NCI-H1105 (cell line): ENCODE data around the gene RALGPS1.

Experiments used
- DNase-seq: peaks from one replicate; lab custom pipeline; 2025; lab: John Stamatoyannopoulos, UW

Gene RALGPS1

DNA sequence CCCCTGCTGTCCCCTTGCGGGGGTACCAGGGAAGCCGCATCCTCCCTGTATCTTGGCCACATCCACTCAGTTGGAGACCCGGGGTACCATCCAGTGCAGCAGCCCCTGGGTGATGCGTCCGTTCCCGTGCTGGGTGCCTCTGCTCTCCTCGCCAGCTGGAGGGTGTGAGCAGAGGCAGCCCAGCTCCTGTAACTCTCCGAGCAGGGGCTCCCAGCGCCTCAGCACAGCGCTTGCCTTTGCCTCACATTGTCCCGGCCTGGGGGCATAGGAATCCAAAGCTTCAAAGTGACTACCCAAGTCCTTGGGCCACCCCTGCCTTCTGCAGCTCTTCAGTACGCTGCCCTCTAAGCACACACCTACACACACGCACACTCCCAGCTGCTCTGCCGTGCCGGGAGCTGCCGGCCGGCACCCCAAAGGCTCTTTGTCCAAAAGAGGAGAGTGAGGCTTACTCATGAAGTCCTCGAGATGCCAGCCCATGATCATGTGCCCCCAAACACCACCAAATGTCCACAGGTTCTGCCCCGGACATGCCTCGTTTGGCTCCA, 207.1 kb downstream of the RALGPS1 start:
- DNase-seq, result no peak

DNA sequence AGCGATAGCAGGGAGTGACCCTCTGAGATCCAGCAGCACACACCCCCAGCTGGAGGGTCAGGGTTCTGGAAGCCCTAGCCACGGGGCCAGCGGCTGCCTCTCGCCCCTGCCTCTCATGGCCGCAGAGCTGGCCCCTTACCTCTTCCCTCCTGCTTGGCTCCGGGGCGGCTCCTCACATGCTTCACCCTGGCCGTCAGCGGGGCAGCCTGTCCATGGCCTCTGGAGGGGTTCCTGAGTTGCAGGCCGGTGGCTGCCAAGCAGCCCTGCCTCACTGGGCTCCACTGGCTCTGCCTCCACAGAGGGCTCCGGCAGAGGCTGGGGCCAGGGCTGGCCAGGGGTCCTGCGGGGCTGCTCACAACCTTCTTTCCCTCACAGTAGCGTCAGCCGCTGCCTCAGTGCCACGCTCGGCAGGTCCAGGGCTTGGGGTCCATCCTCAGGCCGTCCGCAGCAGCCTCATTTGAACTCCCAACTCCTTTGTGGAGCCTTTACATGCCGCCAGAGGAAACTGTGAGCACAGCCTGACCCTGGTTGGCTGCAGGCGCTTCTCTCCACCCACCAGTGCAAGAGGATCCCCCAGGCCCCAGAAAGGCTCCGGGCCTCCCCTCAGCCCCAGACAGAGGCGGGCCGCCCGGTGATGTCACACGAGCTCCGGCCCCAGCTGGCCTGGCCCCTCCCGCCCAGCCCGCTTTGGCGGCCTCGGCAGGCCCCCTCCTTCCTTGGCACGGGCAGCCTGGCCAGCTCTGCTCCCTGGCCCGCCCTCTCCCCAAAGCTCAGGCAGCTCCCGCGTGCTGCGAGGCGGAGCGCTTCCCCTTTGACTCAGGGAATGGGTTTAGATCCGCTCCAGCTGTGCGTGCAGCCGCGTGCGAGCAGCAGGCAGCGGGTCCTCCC, 207.8 kb downstream of the RALGPS1 start, which contains the start of gene ANGPTL2:
ANGPTL2 (minus strand) TSS at position 460 of the 888 bp plus-strand sequence. CDS start 13,904 bp downstream, outside the sequence.
- DNase-seq, result peak; percentile 66

DNA sequence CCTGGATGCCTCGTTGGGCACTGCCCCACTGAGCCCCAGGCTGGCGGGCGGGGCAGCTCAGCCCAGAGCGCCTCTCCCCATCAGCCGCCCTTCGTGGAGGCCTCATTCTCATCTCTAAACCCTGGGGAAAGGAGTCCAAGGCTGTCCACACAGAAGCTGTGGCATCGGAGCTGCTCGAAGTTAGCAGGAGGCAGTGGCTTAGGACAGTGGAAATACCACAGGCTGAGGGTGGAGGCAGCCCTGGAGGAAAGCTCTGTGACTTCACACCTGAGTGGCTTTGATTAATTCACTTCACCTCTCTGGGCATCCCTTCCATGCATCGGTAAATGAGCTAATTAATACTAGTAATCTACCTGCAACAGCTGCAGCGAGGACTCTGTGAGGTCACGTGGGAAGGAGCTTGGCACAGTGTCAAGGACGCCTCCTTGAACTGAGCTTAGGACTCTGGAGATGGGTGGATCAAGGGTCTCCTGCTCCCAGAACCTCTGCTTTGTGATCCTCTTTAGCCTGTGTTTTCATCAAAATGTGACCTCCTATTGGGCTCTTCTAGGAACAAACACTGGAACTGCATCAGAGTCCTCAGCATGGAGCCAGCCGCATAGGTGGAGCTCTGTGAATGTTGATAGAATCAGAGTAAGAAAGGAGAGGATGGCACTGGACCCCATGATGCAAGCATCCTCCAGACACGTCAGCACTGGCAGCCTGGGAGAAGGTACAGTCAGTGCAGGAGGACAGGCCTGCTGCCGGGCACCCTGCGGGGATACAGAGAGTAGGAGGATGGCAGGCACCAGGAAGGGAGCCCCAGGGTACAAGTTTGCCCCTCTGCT, 208.7 kb downstream of the RALGPS1 start:
- DNase-seq, result peak; percentile 85

DNA sequence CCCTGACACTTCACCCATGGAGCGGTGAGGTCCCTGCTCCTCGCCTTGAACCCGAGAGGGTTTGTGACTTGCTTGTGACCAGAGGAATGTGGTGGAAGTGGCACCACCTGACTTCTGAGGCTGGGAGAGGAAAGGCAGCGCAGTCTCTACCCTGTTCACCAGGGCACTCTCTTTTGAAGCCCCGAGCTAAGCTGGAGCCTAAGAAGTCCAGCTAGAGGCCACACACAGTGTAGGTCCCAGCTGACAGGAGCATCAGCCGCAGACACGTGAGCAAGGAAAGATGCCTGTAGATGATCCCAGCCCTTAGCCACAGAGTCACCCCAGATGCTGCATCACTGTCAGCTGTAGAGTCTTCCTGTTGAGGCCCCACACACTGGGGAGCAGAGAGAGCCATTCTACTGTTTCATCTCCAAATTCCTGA, 209.5 kb downstream of the RALGPS1 start:
- DNase-seq, result no peak

DNA sequence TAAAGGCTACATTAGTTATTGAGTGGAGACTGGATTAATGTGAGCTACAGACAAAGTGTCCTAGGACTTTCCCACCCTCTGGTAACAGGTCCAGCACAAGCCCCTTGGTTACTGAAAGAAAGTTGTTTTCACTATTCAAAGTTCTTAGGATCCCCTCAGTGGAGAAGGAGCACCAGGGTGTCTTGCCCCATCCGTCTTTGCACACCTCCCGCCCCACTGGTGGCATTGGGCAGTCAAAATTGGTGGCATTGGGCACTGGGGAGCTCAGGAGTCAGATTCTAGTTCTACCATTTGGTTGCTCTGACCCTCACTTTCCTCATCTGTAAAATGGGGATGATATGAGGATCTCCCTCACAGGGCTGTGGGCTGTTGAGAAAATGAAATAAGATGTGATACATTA, 210.2 kb downstream of the RALGPS1 start:
- no peak for DNase-seq

DNA sequence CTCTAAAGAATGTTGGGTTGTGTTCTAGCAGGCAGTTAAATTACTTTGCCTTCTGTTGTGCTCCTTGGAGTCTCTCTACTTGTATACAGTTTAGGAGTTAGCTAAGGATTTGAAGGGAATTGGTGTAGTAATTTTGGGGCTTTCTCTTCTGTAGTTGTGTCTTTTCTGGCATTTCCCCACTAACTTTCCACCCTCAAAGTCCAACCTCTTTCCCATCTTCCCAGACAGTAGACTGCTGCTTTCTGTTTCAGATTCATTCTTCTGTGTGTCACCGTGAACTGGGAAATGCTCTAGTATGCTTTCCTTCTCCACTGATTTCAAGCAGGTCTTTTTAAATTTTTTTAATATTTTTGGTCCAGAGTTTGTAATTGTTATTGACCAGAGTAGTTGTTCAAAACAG, 212.4 kb downstream of the RALGPS1 start:
- no peak for DNase-seq

DNA sequence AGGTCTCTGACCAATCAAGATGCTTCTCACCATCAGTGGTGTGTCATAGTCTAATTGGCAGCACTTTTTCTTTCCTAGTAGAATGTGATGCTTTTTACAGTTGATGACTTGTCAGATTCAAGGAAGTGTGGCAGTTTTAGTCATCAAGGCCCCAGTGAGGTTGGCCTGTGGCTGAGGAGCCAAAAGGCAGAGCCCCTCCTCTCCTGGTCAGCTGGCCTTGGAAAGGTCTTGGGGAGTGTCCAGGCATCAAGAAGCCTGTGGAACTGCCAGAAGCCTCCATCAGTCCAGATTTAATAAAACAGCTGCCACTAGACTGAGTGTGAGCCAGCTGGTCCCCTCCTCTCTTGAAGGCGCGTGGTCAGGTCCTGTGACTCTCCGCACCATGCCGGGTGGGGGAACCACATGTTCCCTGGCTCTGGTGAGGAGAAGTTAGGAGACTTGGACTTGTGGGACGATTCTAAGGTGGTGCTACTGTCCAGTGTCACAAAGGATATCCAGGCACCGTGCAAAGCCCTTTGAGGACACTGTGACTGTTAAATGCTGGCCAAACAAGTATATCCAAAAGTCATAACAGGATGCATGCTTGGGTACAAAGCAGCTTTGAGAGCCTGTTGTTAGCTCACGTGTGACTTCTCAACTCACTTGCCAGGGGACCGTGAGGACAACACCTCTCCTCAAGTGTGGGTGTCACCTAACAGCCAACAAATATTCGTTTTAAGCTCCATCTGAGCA, 213.9 kb downstream of the RALGPS1 start:
- no peak for DNase-seq

DNA sequence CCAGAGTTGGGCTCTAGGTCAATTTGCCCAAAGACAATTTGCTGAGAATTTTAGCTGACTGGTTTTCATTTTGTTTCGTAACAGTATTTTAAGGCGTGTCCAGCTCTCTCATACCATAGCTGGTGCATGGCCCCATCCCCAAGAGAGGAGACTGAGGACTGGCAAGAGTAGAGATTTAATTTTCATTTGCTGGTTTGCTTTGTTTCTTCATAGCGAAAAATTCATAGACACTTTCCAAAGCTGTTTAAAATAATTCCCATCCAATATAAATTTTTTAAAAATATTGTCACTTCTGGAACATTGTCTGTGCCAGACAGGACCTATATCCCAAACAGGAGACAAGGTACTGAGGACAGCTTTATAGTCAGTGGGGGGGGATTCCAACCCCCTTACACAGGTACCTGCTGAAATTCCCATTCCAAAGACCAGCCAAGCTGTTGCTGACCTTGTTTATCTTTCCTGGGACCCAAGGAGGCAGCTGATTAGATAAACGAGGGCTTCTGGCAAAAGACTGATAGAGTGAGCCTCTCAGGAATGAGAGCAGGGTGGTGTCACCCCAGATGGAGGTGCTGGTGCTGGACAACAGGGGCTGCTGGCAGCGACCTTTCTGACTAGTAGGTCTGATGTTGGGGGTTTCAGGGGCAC, 214.6 kb downstream of the RALGPS1 start:
- DNase-seq, result no peak

DNA sequence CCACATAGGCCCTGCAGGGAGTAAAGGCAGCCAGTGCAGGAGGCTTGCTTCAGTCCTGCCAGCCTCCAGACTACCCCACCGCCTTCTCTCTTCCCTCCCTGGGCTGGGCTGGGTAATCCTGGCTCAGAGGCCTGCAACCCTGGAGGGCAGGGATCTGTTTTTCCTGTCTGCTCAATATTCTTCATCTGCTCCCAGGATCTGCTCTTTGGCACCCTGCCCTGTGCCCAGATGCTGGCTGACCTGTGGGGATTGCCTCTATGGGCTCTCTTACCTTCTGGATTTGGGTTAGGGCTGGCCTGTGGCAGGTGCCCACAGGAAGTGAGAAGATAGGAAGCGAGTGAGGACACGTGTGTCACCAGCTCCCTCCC, 215.1 kb downstream of the RALGPS1 start:
- DNase-seq, result no peak

DNA sequence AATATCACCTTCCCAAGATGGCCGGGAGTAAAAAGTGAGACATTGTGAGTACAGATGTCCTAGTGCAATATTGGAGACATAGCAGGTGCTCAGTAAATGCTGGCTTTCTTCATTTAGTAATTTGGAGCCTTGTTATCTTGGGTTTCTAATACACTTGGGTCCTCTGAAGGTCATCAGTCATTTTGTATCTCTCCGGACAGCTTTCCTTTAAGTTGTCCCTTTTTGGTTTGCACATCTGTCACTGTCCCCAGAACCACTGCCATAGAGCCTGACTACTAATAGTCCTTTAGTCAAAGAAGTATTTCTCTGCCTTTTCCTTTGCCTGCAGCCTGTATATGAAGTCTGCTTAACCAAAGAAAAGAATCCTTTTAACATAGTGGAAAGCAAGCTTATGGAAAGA, 215.7 kb downstream of the RALGPS1 start:
- DNase-seq, result no peak

DNA sequence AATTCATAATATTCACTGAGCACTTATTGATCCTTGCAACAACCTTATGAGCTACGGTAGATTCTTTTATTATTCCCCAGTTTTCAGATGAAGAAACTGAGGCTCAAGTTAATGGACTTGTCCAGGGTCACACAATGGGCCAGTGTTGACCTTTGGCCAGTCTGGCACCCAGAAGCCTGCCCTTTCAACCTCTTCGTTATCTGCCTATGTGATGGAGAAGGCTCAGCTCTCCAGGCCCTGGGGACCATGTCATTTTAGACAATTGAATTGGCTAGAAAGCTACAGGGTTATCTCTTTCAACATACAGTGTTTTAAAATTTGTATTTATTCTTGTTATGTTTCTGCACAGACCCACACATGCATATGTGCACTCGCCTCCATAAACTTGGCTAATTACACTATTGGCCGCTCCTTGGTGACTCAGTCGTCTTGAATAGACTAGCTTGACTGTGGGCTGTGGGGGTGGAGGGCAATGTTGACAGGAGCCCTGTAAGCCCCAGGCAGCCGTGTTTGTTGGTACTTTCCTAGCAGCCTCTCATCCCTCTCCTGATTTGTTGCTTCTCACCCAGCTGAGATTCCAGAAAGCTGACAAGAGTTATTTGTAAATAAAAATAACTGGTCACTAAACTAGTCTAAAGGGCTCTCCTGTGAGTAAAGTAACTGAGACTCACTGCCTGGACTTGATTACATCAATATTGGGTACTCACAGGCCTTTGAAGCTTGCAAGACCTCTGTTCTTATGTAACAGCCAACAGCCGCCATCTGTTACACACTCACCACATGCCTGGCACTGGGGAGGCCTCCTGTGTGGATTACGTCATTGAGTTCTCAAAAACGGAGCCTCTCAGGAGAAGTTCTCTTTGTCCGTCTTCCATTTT, 216.3 kb downstream of the RALGPS1 start:
- DNase-seq, result no peak

DNA sequence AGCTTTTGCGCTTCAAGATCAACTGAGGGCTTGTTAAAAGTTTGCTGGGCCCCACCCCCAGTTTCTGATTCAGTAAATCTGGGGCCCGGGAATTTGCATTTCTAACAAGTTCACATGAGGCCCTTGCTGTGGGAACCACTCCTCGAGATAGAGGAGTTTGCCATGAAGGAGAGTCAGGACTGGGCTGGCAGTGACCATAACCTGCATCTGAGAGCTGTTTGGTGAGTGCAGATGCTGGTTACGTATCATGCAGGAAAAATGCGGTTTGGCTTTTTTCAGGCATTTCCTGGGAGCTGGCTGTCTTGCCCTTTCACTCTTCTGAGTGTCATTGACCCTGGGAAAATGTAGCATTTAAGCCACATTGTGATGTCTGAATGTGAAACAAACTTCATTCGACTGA, 217.3 kb downstream of the RALGPS1 start:
- DNase-seq, result no peak

DNA sequence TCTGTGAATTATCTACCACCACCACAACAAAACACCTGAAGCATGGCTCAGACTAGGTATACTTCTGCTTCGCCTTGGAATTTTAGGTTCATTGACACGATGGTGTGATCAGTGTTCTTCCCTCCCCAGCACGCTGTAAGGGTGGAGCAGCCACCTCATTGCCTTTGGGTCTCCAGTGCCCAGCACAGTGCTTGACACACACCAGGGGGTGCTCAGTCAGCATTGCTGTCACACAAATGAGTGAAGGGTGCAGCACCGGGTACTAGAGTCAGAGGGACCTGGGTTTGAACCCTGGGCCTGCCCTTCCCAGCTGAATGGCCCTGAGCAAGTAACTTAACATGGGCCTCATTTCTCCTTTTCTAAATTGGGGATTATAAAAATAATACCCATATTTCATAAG, 217.8 kb downstream of the RALGPS1 start:
- no peak for DNase-seq

DNA sequence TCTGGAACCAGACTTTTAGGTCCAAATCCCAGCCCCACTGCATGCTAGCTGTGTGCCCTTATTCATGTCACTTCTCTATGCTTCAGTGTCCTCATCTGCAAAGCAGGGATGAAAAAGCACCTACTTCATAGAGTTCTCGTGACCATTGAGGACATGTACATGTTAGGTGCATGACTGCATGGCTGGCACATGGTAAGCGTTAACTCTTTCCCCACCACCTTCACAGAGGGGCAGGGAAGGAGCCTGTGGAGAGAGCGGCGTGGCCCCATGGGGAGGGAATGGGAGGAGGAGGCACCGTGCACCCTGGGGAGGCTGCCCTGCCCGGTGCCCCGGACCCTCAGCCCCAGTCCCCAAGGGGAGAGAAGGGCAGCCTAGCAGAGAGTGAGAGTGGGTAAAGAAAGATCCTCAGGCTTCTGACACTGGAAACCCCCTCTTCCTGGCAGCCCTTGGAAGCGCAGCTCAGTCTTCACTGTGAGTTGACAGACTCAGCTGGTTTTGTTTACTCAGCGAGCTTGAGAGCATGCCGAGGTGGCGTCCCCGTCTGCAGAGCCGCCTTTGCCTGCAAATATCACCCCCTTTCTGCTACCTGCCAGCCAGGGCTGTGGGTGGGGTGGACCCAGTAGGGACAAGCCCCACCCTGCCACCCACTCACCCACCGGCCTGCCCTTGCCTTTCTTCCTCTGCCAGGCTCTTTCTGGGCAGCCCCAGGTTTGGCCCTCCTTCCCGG, 218.5 kb downstream of the RALGPS1 start:
- no peak for DNase-seq

DNA sequence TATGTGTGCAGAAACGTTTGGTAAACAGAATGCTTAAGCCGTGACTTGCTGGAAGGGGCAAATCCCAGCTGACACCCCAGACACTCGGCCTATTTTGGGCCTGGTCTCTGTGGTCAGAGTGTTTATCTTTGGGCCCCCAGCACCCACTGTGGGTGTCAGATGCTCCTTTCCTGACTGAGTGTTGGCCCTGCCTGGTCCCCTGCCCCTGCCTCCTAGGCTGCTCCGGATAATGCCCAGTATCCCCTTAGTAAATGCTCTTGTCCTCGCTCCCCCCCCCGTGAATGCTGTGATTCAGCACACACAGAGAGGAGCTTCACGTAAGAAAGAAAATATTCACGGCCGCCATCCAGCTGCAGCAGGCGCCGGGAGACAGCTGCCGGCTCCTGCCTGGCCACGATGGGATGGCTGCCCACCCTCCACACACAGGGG, 219.2 kb downstream of the RALGPS1 start:
- DNase-seq, result no peak

DNA sequence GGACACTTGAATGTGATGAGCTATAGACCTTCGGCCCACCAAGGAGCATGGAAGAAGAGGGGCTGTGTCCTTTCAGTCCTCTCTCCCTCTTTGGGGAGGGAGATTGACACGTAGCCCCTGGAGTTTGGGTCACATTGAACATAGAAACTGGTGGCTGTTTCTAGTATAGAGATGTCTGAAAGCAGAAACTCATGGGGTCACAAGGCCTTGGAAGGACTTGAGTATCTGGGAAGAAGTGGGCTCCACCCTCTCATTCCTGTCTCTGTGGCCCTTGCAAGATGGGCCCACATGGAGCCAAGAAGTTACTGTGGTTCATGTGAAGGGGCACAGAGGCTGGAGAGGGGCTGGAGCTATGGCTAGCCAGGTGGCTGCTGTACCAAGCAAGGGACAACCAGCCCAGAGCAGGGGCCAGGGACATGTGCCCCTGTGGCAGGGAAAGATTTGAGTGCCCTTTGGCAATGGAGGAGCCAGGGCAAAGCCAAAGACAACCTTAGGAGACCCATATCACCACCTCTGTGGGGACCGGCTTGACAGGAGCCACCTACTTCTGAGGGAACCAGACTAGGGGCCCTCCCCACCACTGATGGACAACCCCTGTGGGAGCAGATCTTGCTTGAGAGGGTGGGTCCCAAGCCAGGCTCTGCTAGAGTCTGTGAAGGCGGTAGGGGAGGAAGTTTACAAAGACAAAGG, 220.6 kb downstream of the RALGPS1 start:
- no peak for DNase-seq

DNA sequence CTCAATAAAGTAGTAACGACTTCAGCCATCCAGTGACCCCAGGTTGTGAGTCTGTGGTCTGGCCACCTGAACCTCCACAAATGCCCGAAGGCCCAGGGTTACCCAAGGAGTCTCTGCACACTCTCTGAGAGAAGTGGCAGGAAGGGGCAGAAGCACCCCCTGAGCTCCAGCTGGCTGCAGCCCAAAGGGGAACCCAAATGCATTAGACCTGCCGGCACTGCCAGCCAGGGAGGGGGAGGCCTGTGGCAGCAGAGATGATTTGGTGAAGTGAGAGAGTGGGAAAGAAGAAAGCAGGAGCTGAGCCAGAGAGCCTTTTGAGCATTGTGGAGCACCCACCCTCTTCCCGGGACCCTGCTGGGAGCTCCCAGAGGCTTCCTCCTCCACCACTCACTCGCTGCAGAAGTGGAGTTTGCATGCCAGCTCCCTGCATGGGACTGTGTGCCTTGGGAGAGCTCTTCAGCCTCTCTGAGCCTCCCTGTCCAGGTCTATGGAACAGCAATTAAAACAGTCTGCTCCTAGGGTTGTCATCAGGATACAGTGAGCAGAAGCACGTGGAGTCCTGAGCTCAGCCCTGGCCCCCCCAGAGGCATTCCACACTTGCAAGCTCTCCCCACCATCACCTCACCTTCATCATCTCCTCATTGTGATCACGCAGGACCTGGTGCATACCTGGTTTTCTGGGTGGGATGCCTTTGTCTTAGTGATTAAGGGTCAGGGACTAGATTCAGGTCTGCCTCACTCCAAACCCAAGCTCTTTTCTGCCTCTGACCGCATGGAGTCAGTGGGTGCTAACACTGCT, 221.7 kb downstream of the RALGPS1 start:
- DNase-seq, result no peak

DNA sequence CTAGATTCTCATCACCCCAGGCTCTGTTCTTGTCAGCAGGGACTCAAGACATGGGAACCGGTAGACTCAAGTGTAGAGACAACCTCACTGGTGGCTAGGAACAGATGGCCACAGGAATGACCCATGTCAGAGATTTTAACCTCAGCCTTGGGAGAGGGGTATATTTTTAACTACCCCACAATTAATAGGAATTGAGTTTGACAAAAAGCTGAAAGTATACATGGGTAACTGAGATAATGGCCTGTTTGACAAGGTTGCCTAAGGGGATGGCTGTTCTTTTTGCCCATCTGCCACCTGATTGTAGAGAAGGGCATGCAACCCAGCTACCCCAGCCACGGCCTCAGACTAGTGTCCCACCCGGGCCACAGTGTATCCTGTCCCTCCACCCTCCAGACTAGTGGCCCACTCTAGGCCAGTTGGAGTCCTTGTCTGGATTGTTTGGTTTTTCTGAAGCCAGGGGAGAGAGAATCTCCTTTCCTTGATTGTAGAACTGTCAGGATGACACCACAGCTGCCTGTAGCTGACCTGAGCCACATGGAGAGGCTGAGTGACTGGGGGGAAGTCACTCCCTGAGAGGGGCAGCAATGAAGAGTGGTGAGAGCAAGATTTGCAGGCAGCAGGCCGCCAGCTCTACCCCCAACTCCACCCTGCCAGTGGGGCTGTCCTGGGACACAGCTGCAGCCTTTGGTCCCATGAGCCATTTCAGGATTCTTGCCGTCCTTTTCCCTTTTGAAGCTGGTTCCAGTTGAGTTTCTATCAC, 222.5 kb downstream of the RALGPS1 start:
- DNase-seq, result no peak
